GM18517 (cell line): ENCODE data around the gene SLC38A10.

Source experiments
- ATAC-seq: cut with Tn5 transposase; IDR thresholded peaks from one replicate; pipeline ENCODE4 v1.9.1; 2021; ENCODE audit warnings: mild to moderate bottlenecking, moderate library complexity; ENCODE audit not compliant: unreplicated experiment

The SLC38A10 gene

DNA sequence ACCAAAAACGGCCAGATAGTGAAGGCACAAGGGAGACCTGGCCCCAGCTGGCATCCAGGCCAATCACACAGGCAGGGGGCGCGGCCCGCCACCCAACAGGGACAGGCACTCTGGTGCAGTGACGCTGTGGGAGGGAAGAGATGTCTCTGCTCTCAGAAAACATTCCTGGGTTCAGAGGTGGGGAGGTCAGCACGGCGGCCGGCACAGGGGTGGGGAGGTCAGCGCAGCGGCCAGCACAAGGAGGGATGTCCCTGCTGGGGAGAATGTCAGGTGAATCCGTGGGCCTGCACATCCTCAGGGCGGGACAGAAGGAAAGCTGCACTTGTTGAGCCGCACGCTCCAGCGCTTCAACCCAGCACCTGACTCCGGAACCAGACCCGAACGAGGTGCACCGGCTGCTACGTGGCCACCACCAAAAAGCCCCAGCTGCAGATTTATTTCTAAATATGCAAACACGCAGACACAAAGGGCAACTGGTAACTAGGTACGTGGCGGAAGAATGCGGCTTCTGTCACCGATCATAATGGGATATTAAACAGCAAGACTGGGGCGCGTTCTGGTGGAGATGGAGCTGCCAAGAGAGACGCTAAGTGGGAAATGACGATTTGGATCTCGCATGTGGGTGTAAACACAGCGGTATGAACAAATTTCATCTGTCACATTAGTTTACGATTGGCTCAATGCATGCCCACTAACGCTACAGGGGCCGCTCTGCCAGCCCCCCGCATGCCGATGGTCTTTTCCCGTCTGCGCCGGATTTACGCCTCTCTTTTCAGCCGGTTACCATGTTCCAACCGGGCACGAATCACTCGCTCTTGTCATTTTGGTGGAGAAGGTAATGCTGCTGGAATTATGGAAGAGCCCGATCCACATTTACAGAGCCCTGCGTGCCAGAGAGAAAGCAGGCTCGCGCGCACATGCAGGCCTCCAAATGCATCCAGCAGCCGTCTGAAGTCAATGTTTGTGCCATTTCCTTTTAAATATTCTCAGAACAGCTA, 15.5 kb downstream of the SLC38A10 start:
- no peak for ATAC-seq

DNA sequence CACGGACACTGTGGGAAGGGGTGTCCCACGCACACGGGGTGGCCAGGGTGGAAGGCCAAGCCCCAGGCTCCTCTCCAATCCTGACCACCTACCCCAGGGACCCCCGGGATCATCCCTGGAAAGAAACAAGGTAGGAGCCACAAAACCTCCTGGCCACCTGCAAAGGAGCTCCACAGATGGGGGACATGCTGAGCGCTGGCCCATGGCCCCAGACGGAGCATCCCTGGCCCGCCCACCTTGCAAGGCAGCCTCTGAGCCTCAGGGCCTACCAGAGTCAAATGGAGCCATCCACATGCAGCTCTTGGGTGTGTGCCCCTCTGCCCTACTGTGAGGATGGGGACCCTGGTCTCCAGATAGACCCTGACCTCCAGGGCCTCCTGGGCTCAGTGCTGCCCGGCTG, 16.3 kb downstream of the SLC38A10 start:
- ATAC-seq = no peak

DNA sequence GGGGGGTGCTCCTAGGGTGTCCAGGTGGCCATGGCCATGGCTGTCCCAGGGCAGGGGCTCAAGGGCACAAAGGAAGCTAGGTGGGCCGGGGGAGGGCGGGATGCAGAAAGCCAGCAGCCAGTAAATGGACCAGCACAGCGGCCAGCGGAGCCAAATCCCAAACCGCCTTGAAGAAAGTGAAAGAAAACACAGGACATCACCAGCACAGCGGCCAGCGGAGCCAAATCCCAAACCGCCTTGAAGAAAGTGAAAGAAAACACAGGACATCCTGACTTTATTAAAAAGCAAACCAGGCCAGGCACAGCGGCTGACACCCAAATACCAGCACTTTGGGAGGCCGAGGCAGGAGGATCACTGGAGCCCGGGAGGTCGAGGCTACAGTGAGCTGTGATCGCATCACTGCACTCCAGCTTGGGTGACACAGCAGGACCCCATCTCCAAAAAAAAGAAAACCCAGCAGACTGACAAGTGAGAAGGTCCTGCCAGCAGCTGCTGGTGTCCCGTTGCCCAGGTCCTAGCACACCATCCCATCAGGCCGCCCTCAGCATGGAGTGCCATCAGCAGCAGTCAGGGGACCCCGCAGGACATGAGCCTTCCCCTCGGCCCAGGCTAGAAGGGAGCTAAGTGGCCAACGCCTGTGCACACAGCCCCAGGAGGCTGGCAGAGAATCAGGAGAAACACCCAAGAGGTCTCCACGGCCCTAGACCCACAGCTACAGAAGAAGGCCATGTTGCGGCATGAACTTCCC, 17.0 kb downstream of the SLC38A10 start:
- ATAC-seq = no peak

DNA sequence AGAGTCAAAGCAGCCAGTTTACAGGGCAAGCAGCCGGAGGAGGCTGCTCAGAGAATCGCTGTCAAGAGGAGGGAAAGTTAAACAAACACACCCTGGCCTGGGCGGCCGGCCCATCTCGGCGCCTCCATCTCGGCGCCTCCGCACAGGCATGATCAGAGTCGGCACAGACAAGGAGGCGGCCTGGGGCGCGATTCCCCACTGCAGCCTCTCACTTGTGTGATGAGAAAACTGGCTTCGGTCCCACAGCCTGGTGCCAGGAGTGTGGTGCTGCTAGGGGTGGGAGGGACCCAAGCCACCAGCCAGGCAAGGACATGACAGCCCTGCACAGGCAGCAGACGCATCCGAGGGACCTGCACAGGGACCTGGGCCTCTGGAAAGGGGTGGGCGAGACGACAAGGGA, 17.7 kb downstream of the SLC38A10 start:
- ATAC-seq = no peak

DNA sequence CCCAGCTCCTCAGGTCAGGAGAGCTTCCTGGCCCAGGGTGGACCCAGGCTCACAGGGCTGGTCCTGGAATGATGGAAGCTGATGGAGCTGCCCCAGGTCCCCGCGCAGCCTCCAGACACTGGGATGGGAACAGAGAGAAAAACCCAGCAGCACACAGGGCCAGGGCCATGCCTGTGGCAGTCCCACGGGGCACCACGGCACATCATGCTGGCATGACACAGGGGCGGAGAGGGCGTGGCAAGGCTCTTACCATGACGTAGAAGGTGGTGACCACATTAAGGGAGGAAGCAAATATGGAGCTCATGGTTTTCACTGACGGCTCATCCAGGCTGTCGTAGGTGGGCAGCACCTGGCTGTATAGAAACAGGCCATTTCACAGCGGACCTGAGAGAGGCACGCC, 18.3 kb downstream of the SLC38A10 start:
- no peak for ATAC-seq

DNA sequence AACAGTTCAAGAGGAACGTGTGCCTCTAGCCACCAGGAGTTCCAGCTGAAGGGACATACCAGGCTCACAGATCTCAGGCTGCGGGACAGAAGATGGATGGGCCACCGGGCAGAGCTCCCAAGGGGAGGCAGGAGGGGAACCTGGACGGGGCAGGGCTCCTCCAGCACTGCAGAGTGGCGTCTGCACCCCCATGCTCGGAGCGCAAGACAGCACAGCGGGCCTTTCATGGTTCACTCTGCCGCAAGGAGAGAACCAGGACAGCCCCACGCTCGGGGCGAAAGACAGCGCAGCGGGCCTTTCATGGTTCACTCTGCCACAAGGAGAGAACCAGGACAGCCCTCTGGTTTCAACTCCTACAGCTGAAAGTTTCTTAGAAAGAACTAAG, 20.6 kb downstream of the SLC38A10 start:
- no peak for ATAC-seq

DNA sequence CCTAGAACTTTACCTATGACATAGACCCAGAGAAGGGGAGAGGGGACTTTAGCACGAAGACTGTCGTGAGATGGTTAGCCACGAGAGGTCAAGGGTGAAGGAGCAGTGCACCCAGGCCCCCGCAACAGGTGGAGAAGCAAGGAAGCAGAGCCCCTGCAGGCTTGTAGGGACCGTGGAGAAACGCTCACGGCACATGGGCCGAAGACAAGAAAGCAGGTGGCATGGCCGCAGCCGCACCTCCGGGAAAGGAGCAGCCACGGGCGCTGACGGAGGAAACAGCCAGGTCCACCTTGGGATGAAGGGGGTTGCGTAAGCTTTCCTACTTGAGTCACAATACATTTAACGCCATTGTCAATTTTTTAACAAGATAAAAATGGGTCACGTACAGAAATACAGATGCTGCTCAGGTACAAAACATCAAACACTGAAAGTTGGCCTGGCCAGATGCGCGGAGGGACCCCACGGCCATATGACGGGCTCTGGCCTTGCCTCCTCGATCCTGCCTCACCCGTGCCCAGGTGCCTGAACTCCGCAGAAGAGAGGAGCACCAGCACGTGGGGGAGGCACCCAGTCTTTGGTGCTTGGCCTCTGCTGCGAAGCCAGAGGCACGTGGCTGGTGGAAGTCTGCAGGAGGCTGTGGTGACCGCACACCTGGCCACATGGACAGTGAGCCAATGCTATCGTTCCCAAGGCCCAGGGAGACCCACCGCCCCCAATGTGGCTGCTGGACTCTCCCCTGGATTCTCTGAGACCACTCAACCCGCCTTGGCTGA, 21.2 kb downstream of the SLC38A10 start:
- ATAC-seq = no peak

DNA sequence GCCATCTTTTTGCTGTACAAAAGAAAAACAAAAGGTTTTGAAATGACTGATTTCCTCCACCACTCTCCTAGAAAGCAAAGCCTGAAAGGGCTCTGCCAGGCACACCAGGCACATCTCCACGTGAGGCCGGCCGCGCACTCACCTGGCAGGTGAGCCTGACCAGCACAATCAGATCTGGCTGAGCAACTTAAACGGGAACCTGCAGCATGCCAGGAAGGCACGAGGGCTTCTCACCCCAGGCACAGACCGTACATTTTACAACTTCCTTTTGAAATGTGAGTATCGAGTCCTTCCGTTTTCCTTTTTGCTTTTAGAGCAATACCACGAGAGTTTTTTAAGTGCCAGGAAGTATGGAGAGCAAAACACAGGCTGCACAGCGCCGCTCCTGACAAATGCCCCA, 22.5 kb downstream of the SLC38A10 start:
- no peak for ATAC-seq

DNA sequence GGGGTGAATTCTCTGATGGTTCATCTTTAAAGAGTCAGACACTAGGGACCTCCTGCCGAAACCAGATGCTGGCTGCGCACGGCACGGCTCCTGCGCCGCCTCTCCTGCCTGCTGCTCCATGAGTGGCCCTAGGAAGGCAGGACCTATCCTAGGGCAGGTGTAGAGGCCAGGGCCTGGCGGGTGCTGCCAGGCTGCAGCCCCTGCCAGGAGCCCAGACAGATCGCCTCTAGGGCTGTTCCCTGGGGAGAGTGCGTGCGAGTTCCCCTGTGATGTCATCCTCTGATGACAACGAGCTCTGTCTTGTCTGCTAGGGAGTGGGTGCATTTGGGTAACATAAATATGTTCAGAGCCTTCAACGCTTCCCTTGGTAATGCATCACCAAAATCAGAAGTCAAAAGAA, 23.9 kb downstream of the SLC38A10 start:
- no peak for ATAC-seq

DNA sequence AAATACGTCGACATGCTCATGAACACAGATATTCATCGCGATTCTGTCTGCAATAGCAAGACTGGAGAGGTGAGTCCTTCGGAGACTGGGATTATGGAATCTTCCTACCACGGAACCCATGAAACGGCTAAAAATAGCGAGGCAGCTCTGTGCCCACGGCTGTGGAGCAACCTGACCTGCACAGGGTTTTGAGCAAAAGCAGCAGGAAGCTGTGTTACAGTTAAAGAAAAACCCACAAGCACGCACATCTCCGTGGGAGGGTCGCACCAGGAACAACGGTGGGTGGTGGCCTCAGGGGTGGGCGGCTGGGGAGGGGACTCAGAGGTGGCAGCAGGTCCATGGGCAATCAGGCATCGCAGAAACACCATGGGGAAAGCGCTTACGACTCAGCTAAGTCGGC, 24.8 kb downstream of the SLC38A10 start:
- ATAC-seq = no peak

DNA sequence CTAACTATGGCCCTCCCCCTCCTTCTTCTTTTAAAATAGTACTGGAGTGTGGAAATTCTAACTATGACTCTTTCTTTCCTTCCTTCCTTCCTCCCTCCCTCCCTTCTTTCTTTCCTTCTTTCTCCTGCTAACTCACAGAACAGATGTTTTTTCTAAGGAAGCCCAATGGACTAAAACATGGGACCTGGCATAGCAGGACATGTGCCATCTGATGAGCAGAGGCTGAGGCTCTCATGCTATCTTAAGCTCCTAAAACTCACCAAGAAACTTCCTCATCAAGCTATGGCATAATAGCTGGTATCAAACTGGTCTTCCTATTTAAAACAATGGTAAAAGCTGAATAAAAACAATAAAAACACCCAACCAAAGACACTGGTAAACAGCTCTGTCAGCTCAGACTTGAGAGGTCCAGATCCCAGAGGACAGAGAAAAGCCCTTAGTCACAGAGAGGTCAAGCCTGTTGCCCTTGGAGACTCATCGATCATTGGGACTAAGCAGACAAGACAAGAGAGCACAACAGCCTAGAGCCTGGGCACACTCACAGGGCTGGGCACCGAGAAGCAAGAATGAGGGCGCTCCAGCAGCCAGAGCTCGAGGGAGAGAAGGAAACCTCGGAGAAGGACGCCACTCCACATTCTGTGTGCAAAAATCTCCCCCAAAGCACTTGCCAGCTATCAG, 27.6 kb downstream of the SLC38A10 start:
- ATAC-seq = no peak

DNA sequence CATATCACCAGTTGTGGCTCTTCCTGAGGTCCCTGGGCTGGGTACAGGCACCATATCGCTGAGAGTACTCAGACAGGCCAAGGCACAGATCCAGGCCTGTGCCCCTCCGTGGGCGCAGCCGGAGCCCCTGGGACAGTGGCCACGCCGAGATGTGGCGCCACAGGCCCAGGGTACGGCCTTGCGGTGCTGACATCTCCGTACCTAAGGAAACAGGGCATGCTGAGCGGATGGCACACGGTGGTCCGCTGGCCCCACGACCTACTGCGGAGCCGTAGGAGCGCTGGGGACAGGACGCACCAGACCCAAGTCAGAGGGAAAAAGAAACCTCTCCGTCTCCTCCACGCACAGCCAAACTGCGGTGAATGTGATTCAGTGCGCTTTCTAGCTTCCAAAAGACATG, 29.5 kb downstream of the SLC38A10 start:
- no peak for ATAC-seq

DNA sequence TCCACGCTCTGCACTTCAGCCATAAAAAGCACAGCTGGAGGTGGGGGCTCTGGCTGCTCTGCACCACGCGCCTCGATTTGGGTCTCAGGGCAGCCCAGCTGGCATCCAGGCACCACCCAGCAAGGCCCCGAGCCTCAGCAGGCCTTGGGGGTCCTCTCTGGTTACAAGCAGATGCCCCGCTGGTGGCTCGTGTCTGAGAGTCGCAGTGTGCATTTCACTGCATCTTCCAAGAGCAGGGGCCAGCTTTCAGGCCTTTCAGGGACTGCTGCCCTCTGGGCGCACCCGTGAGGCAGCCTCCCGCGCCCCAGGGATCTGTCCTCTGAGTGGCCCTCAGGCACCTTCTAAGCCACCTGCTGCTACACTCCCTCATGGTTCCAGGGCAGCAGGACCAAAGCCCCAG, 30.5 kb downstream of the SLC38A10 start:
- ATAC-seq = no peak

DNA sequence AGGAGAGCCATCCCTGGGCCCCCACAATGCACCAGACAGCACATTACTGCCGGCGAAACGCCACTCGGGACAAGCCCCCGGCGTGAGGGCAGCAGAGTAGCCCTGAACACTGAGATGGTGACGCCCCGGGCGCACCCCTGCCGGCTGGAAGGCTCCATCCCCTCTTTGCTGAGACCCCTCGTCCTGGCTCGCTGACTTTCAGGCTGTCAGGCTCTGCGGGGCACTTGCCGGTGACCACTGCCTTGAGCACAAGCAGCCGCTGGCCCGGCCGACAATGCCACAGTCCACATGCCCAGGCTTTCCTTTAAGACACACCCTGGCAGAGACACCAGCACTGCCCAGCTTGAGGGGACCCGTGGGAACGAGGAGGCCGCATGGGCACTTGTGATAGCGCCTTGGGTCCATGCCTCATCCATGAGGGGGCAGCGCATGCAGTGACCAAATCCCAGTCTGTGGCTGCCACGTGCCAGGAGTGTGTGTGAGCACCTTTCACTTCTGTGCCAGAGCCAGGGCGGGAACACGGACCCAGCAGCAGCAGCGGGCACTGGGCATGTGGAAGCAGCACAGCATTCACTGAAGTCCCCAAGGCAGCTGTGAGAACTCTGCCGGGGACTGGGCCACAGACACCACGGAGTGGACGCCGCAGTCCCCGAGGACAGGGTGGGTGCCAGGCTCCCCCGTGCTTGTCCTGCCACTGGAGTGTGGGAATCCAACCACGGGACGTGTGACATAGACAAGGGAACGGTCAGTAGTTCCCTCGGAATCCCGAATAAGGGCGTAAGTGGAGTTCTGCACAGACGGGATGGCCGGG, 31.5 kb downstream of the SLC38A10 start:
- ATAC-seq = no peak

DNA sequence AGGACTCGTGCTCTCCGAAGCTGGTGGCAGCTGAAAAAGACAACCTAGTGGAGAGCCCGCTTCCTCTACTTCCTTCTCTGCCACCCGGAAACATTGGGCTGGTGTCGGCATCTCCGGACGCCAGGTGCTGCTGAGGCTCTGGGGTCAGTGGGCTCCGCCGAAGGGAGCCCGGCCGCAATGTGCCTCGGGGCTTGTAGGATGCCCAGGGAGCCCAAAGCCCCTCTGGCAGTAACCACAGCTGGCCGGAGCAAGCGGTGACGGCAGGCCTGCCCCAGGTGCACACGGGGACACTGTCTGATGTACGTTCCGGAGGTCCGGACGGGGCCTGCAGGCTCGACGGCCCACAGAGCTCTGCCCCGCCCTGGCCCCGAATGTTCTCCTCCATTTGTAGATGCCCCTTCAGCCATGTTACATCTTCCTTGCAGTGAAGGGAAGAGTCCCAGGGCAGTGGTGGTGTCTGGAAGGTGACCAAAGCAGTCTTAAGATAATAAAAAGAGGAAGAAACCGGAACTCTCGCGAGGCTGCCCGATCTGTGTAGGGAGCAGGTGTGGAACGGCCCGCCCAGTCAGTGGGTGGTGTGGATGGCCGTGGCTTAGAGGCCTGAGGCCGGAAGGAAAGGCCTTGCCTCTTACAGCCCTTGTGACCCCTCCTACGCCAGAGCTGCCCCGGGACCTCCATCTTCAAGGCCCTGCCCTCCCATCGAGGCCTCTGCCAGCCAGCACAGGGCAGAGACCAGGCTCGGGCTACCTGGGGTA, 33.3 kb downstream of the SLC38A10 start:
- ATAC-seq = no peak

DNA sequence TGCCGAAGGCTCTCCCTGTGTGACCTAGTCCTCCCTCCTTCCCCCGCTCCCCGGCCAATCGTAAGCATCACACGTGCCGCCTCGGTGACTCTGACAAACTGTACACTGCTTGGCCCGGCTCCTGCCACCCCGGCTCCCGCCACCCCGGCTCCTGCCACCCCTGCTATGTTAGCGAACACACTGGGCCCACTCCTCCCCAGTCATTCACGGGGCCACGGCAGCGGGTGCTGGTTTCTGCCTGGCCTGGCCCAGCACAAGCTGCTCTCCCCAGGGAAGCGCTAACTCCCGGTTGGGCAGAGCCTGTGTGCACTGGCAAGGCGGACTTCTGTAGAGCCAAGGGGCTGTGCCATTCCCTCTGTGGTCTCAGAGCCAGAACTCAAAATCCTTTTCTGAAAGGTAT, 34.0 kb downstream of the SLC38A10 start:
- ATAC-seq = no peak

DNA sequence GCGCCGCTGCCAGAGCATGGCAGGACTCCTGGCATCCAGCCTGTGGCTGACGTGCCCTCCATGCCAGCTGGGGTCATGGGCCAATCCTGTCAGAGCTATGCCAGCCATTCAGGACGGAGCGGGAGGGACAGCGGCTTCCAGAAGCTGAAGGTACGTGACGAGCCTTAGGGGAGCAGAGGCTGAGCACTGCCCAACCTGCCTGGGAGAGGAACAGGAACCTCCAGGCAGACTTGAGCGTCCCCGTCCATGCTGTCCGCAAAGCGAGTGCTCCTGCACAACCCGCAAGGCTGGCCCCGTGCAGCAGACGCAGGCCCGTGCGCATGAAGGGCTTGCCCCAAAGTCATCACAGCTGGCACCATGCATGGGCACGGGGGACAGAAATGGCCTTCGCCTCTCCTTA, 34.5 kb downstream of the SLC38A10 start:
- no peak for ATAC-seq

DNA sequence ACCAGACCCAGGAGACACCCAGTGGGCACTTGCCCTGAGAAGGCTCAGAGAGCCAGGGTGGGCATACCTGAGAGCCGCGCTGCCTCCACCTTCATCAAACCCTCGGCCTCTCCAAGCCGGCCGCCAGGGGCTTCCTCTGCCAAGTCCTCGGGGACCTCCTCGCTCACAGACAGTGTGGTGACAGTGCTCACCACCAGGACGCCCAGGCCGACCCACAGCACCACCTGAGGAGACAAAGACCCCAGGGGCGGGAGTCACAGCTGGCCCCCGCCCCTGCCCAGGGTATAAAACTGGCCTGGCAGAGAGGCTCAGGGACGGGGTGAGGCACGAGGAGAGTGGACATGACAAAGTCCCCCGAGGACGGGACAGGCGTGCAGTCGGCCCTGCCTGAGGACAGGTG, 34.9 kb downstream of the SLC38A10 start:
- no peak for ATAC-seq

DNA sequence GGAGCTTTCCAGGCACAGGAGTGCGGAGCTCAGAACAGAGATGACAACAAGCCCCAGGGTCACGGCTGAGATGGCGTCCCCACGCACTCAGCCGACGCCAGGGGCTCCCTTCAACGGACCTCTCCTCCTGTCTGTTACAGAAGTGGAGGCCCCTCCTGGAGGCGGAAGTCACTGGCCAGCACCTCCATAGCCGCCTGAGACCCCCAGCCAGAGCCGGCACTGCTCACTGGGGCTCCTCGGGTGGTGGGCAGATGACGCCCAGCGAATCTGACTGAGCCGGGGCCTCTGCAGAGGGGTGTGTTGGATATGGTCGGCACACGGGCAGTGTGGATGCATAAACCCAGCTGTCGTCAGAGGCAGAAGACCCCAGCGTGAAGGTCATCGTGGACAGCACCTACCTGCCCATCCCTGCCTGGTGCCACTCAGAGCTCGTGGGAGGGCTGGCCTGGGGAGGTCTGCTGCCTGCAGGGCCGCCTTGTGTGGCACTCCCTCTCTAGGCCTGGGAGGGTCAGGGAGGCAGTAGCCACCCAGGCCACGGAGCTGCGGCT, 36.0 kb downstream of the SLC38A10 start:
- no peak for ATAC-seq
